SIG-M5 treated with dmso at 0.1 percent for 504 hours (cell line): ENCODE data around the gene CGB8.
"Not testable (repeated sequence)": the region's sequence is repeated elsewhere in the genome, so short reads cannot be mapped to it uniquely, and the experiment has no call there.

Source experiments
- DNase-seq: peaks from one replicate; lab custom pipeline; 2025; ENCODE audit not compliant: unreplicated experiment; lab: John Stamatoyannopoulos, UW

The CGB8 gene

DNA sequence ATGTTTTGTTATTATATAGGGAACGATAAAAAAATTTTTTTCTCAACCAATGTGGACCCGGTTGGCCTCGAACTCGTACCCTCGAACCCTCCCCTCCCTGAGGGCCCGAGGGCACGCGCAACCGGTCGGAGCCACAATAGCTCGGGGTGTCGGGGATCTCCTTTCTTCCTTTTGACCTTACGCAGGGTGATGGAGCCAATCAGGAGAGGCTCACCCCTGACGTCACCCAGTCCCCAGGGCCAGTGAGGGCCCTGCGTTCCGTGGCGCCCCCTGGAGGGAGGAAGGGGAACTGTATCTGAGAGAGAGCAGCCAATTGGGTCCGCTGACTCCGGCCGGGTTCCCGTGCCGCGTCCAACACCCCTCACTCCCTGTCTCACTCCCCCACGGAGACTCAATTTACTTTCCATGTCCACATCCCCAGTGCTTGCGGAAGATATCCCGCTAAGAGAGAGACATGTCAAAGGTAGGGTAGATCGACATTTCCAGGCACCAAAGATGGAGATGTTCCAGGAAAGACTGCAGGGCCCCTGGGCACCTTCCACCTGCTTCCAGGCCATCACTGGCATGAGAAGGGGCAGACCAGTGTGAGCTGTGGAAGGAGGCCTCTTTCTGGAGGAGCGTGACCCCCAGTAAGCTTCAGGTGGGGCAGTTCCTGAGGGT lies 17.1 kb downstream of the CGB8 start, which contains the start of gene CGB2:
Gene CGB2 (plus strand): TSS at position 249 of the 660 bp plus-strand sequence. CDS start 206 bp downstream, at position 455.
- not testable (repeated sequence) for DNase-seq

DNA sequence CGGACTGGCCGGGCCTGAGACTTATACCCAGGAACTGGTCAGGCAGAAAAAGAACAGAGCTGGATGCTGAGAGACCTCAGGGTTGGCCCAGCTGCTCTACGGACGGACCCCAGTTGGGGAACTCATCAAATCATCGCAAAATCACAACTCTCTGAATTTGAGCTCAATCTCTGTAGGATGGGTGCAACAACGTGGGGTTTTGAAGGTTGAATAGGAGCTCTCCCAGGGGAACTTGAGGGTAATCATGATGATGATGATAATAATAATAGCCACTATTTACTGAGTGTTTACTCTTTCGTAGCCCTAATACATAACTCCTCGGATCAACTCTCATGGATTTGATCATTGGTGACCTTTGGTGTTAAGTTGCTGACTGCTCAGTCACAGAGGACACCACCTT lies 18.6 kb downstream of the CGB8 start:
- DNase-seq = not testable (repeated sequence)

DNA sequence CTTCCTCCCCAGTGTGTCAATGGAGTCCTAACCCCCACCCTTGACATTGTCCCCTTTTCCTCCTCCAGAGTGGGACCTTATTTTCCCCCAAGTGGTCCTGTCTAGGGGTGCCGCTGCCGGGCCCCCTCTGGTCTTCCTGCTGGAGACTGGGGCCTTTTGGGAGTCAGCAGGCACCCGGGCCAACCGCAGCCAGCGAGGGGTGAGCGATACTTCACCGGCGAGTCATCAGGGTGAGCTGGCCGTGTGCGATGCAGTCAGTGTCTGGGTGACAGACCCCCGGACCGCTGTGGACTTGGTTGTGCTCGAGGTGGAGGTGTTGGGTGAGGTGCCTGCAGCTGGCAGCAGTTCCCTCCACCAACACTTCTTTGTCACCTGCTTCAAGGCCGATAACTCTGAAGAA lies 19.2 kb downstream of the CGB8 start:
- DNase-seq = not testable (repeated sequence)

DNA sequence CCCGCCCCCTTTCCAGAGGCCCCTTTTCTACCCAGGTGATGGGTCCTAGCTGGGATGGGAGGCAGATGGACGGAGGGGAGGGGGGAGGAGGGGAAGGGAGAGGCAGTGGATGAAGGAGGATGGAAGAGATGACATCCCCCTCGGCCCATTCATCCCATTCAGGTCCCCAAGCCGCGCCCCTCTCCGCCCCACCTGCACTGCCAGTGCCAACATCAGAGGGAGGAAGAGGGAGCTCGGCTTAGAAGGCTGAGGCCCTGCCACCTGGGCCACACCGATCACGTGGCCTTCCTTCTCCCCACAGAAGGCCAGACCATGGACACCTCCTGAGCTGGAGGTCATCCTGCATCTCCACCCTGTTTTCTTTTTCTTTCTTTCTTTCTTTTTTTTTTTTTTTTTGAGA lies 20.2 kb downstream of the CGB8 start:
- DNase-seq = not testable (repeated sequence)

DNA sequence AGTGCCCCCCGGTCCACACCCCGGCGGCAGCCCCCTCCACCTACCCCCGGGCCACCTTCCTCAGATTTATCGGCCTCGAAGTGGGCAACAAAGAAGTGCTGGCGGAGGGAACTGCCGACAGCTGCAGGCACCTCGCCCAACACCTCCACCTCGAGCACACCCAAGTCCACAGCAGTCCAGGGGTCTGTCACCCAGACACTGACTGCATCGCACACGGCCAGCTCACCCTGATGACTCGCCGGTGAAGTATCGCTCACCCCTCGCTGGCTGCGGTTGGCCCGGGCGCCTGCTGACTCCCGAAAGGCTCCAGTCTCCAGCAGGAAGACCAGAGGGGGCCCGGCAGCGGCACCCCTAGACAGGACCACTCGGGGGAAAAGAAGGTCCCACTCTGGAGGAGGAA lies 23.3 kb downstream of the CGB8 start:
- DNase-seq = not testable (repeated sequence)

DNA sequence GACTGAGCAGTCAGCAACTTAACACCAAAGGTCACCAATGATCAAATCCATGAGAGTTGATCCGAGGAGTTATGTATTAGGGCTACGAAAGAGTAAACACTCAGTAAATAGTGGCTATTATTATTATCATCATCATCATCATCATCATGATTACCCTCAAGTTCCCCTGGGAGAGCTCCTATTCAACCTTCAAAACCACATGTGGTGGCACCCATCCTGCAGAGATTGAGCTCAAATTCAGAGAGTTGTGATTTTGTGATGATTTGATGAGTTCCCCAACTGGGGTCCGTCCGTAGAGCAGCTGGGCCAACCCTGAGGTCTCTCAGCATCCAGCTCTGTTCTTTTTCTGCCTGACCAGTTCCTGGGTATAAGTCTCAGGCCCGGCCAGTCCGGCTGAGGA lies 23.8 kb downstream of the CGB8 start:
- DNase-seq = not testable (repeated sequence)

DNA sequence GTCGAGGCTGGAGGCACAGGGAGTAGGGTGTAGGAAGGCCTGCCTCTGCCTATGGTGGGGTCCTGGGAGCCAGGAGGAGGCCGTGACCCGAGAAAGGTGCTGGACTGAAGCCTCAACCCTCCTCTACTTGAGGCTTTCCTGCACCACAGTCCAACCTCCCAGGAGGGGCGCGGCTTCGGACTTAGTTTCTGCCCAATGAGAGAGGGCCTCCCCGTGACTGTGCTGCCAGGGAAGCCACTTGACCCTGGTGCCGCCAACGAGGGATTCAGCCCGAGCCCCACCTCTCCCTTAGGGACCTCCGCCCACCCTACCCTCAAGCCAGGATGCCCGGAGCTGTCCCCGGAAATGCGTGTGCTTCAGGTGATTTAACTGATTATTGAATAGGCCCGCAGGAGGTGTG lies 24.7 kb downstream of the CGB8 start, which contains the start of gene CGB3:
Gene CGB3 (minus strand): TSS at position 101 of the 400 bp plus-strand sequence. CDS start 362 bp downstream, outside the sequence.
- not testable (repeated sequence) for DNase-seq

DNA sequence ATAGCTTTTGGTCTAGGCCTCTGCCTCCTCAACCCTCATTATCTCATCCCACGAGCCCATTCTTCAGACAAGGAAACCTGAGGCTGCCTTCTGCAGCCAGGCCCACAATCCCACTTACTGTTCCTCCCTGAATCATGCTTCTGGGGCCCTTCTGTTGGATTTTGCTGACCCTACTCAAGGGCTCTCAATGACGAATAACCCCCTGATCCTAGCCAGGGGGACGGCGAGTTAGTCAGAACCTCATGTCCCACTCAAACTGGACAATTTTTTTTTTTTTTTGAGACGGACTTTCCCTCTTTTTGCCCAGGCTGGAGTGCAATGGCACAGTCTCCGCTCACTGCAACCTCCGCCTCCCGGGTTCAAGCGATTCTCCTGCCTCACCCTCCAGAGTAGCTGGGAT lies 26.8 kb downstream of the CGB8 start:
- no peak for DNase-seq

DNA sequence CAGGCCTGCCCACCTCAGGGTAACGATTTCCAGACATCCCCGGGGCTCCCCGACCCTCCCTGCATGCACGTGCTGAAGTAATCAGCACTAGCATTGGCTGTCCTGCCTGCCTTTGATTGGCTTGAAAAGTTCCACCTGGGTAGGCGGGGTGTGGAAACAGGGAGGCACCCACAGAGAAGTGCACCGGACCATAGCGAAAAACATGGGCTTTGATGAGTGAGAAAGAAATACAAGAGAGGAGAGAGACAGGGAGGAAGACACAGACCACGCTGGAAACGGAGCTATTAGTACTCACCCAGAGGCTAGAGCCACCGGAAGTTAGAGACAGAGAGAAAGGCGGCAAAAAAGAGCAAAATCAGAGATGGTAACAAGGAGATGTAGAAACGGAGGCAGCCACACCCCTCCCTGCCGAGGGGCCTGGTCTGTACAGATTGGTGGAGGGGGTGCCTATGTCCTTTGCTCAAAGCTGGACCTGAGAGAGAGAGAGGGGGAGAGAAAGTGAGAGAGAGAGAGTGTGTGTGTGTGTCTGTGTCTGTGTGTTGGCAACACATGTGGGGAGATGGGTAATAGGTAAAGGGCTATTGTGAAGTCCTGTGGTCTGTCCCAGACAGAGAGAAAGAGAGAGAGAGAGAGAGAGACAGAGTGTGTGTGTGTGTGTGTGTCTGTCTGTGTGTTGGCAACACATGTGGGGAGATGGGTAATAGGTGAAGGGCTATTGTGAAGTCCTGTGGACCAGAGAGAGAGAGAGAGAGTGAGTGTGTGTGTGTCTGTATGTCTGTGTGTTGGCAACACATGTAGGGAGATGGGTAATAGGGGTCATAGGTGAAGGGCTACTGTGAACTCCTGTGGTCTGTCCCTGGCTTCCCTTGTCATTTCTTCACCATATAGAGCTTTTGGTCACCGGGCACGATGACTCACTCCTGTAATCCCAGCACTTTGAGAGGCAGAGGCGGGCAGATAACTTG lies 27.7 kb downstream of the CGB8 start:
- DNase-seq = no peak

DNA sequence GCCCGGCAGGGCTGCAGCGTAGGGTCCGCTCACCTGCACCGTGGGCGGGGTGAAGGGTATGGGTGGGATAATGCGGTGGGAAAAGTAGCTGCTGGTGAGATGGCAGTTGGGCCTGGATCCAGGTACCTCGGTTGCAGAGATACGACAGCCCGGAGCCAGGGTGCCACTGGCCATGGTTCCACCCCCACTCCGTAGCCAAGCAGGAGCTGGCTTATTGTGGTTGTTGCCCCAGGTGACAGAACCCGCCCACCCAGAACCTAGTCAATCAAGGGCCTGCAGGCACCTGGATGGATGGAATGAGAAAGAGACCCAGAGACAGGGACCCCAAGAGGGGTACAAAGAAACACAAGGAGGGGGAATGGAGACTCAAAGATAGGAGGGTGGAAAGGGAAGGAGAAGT lies 28.6 kb downstream of the CGB8 start:
- DNase-seq = no peak

DNA sequence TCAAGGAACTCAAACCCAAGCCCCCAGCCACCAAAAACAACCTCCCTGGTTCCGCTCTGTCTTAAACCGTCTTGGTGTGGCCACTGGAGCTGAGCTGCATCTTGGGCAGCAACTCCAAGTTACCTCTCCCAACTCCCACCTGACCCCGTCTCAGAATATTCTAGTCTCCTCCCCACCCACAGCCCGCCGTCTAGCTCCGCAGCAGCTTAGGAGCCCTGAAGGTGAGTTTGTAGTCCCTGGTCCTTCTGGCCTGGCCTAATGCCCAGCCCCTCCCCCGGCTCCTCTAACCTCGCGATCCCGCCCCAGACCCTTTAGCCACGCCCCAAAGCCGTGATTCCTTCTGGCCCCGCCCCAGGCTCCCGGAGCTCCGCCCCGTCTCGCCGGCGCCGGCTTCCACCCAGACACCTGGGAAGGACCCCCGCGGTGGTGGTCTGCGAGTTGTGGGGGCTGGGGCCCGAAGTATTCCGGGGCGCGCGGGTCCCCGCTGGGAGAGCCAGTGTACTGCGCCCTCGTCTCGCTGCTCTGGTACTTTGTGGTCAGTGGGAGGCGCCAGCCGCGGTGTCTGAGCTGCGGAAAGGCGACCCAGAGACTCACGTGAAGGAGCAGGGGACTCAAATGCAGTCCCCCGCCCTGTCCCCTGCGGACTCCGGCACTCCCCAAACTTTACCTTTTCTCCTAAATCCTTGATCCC lies 29.5 kb downstream of the CGB8 start:
- DNase-seq = no peak

DNA sequence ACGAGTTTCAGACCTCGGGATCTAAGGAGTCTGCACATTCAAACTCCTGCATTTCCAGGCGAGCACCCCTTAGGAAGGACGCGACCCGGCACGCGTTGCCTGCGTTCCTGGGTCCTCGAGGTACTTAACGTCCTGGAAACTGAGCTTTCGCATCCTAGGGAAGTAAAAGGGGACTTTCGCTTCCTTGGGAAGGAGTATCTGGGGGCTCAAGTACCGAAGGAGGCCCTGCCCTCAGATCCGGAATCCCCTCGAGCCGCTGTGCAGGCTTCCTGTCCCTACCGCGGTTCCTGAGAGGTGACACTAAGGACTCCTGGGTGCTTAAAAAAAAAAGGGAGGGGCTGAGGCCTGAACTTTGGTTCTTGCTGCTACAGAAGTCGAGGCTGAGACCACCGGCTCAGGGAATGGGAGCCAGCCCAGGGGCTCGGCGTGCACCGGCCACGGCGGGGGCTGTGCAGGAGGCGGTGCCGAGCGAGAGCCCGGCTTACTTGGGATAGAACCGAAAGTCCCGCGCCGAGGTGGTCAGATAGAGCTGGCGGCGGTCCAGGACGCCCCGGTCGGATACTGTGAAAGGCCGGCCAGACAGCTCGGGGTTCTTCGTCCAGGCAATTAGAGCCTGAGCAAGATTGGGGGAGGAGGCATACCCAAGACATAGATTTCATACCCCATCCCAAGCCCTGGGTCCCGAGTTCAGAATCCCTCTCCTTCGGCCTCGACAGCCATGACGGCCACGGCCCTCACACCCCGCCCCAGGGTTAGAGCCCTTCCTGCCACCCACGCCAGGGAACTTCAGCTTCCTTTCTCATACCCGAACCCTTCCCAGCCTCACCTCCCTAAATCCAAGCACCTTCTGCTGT lies 30.3 kb downstream of the CGB8 start:
- DNase-seq = not testable (repeated sequence)

DNA sequence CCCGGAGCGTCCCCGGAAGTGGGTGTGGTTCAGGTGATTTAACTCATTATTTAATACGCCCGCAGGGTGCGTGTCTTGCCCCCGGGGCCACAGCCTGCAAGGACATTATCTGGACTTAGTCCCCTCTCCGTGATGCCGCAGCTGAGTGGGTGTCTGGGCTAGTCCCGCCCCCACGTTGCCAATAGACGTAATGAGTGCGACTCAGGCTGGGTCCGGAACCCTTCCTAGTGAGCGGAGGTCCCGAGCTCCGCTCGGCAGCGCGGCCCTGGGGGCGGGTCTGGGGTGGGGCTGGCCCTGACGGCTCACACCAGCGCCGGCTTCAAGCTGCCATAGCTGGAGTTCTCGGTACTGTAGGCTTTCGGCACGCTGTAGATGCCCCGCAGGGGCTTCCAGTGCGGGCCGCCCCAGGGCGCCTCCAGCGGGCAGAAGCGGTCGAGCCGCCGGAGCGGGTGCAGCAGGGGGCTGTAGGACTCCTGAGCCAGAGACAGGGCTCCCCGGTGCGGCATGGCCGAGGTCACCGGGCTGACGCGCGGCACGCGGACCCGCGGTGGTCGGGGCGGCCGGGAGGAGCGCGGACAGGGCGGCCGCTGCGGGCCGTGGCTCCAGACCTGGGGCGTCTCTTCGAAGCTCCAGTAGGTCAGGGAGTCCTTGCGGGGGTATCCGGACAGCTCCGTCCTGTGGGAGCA lies 31.1 kb downstream of the CGB8 start:
- peak; percentile 66 for DNase-seq

DNA sequence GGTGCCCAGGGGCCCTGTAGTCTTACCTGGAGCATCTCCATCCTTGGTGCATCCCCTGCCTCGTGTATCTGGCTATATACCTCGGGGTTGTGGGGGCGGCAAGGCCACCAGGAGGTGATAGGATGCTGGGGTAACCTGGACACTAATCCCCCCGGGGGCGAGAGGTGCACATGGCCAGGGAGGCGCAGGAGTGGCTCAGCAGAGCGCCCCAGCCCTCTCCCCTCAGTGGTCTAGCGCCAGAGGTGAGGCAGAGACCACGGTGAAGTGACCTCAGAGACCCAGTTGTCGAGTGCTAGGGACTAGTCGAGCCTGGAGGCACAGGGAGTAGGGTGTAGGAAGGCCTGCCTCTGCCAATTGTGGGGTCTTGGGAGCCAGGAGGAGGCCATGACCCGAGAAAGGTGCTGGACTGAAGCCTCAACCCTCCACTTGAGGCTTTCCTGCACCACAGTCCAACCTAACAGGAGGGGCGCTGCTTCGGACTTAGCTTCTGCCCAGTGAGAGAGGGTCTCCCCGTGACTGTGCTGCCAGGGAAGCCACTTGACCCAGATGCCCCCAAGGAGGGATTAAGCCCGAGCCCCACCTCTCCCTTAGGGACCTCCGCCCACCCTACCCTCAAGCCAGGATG lies 31.8 kb downstream of the CGB8 start, which contains the start of gene LHB:
Gene LHB (minus strand): TSS at position 51 of the 625 bp plus-strand sequence. CDS start 10 bp downstream, at position 41.
- no peak for DNase-seq

DNA sequence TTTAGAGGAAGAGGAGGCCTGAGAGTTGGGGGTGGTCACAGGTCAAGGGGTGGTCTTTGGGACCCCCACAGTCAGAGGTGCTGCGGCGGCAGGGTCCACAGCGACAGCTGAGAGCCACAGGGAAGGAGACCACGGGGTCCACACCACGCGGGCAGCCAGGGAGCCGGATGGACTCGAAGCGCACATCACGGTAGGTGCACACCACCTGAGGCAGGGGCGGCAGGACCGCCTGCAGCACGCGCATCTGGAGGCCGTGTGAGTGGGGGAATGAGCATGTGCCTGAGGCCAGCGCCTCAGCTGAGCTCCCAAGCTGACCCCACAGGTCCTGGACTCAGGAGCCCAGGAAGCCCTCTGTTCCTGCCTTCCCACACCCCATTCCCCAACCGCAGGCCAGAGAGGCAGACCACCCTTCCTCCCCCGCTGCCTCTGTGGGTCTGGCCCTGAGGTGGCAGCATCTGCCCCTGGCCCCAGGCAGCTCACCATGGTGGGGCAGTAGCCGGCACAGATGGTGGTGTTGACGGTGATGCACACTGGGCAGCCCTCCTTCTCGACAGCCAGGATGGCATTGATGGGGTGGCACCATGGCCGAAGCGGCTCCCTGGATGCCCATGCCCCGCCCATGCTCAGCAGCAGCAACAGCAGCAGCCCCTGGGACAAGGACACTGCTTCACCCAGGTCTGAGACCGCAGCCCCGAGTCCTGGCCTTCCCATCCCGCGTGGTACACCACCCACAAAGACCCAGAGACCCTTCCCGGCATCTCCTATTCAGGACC lies 32.7 kb downstream of the CGB8 start:
- DNase-seq = no peak

DNA sequence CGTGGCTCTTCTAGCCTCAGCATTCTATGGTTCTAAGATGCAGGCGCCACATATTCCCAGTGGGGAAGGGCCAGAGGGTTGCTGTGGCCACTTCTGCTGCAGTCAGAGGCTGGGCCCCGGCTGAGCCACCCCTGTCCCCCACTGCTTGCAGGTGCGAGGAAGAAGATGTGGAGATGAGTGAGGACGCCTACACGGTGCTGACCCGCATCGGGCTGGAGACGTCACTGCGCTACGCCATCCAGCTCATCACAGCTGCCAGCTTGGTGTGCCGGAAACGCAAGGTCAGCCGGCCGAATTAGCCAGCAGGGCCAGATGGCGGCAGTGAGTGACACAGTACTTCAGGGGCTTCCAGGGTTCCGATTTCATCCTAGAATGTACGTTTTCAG lies 34.0 kb downstream of the CGB8 start:
- no peak for DNase-seq

DNA sequence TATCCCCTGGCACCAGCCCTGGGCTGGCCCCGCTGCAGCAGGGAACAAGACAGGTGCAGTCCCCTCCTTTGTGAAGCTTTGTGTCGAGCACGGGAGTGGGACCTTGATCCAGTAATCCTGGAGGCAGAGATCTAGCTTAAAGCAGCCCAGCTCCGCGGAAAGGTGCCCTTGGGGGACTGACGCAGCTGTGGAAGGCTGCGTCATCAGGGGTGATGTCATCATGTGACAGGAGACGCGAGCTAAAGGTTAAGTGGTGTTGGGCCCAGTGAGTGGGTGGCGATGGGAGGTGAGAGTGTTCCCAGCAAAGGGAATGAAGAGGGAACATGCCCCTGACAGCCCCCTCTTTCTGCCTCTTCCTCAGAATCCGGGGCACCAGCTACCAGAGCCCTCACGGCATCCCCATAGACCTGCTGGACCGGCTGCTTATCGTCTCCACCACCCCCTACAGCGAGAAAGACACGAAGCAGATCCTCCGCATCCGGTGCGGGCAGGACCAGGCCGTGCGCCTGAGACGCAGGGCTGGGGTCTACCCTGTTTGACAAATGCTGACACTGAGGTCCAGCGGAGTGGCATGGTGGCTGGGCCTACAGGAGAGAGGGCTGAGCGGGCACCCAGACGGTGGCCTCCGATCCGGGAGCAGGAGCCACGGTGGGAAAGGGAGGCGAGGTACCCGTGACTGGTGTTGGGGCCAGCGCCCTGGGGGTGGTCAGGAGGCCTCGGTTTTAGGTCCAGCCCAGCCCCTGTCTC lies 34.6 kb downstream of the CGB8 start:
- DNase-seq = no peak

DNA sequence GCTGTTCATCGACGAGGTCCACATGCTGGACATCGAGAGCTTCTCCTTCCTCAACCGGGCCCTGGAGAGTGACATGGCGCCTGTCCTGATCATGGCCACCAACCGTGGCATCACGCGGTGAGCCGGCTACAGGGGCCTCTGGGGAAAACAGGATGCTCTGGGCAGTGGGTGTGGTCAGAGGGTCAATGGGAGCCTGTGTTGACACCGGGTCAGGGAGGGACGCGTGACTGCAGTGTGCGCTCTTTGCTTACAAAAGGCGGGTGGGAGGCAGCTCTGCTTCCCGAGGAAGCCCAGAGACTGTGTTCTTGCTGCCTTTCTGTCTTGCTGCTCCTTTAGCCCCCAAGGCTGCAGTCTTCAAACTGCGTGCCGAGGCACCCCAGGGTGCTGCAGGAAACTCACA lies 37.7 kb downstream of the CGB8 start:
- DNase-seq = no peak
